GM18873 (cell line): ENCODE data around the gene TM4SF5.

Experiments used
- ATAC-seq: cut with Tn5 transposase; IDR thresholded peaks from one replicate; pipeline ENCODE4 v1.9.1; 2021; ENCODE audit warnings: mild to moderate bottlenecking, moderate library complexity, moderate number of reproducible peaks; ENCODE audit not compliant: unreplicated experiment, low FRiP score

The TM4SF5 gene, protein sequence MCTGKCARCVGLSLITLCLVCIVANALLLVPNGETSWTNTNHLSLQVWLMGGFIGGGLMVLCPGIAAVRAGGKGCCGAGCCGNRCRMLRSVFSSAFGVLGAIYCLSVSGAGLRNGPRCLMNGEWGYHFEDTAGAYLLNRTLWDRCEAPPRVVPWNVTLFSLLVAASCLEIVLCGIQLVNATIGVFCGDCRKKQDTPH

DNA sequence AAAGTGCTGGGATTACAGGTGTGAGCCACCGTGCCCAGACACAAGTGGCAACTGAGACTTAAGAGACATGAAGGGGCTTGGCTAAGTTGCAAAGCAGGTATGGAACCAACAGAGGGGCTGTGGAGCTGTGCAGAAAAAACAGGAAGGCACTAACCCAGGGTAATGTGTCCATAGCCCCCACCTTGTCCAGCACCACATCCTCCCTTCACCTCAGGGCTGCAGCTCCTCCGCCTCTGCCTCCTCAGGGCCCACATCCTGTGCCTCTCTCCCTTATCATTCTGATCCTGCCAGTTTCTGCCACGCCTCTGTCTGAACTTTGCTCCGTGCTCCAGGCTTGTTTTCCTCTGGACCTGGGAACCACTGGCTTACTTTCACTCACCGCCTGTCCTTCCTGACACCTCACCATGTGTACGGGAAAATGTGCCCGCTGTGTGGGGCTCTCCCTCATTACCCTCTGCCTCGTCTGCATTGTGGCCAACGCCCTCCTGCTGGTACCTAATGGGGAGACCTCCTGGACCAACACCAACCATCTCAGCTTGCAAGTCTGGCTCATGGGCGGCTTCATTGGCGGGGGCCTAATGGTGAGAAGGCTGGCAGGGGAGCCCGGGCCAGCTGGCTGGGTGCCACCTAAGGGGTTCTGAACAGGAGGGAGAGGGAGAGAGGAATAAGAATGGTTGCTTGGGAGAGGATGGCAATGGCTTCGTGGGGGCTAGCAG is at the start of gene TM4SF5:
TM4SF5 (plus strand) TSS at position 368 of the 716 bp plus-strand sequence; CDS start at position 405, 37 bp downstream.
- ATAC-seq: no peak

DNA sequence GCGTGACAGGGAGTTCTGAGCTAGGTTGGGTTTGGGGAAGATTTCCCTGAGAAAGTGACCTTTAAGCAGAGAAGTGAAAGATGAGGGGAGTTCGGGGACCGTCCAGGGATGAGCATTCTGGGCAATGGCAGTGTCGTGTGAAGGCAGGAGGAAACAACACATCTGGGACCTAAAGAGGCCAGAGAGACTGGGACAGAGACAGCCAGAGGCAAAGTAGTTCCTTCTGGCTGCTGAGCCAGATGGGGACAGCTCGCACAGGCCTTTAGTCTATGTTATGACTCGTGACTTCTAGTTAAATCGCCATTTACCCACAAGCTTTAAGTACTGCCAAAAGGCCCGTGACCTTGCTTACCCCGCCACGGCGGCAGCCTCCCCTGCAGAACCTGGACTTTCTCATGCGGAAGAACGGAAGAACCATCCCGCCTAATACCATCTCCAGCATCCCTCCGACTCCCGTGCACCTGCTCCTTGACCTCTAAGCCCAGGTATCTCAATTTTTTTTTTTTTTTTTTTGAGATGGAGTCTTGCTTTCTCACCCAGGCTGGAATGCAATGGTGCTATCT is 48.9 kb upstream of the TM4SF5 start:
- ATAC-seq: no peak

DNA sequence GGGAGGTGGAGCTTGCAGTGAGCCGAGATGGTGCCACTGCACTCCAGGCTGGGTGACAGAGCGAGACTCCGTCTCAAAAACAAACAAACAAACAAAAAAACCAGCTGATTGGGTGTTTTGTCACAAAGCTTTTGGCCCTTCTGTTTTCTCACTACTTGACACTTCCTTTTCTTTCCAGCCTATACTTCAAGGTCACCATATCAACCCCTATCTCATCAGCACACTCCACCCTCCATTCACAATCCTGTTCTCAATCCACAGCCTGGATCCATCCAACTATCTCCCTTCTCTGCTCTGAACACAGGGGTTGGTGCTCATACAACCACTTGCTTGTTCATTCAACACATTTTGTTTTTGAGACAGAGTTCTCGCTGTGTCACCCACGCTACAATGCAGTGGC is 47.0 kb upstream of the TM4SF5 start:
- no peak for ATAC-seq

DNA sequence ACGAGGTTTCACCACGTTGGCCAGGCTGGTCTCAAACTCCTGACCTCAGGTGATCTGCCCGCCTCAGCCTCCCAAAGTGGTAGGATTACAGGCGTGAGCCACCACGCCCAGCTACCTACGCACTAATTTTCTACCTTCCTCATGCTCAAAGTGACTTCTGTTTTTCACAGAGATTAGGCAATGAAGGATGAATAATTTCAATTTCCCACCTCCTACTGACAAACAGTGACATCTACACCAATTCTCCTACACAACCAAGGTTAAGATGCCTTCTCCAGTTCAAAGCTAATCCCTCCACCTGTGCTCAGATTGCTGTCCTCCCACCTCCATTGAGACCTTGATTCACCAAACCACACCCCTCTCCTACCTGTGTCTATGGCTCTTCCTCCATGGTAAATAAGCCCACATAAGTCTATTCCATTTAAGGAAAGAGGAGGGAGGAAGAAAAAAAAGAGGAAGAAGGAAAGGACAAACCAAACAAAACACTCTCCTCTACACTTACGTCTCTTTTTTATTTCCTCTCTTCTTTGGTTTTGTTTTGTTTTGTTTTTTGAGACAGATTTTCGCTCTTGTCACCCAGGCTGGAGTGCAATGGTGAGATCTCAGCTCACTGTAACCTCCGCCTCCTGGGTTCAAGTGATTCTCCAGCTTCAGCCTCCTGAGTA is 45.9 kb upstream of the TM4SF5 start:
- no peak for ATAC-seq

DNA sequence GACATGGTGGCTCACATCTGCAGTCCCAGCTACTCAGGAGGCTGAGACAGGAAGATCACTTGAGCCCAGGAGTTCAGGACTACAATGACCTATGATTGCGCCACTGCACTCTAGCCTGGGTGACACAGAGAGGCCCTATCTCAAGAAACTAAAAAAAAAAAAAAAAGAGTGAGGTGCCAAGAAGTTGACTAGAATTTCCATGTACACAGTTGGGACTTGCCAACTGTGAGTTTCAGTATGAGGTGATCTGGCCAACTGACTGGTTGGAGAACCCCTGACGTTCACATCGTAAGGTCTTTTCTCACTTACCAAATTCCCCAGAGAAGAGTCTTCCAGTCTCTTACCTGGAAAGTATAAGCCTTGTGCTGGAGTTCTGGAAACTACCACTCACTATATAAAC is 43.6 kb upstream of the TM4SF5 start:
- no peak for ATAC-seq

DNA sequence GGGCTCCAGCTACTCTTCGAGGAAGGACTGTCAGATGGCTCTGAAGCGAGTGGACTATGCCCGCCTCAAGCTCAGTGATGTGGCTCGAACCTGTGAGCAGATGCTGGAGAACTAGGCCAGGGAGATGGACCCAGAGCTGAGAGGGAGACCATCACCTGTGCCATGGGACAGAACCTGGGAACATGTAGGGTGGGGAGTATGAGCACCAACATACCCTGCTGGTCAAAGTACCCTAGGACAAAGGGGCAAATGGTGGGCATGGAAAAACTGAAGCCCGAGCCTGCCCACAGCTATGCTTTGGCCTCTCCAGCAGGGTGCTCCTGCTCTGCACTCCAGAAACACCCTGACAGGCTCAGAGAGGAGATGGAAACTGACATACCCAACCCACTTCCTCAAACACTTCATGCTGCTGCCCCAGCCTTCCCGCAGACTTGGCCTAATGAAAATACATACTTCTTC is 38.6 kb upstream of the TM4SF5 start:
- ATAC-seq: no peak

DNA sequence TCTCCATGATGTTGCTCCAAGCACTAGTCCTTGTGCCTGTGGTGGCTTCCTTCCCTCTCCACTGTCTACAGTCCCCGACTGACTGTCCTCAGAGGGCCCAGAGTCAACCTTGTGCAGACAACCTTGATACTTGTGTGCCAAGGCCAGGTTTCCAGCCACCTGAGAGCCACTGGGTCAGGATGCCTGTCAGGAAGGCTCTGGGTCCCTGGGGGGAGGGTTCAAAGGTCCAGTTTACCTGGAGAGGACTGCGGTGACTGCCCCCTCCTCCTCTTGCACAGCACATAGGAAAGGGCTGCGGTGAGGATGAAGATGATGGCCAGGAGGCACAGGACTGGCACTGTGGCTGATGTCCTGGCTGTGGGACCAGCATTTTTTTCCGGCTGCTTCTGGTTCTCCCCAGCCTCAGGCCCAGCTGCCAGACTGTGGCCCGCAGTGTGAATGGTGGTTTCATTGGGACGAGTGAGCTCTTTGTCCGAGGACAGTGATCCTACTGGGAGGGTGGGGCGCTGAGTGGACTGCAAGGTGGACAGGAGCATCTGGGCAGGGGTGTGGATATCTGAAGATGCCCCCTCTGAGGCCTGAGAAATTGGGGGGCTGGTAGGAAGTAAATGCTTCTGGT is 36.7 kb upstream of the TM4SF5 start:
- no peak for ATAC-seq

DNA sequence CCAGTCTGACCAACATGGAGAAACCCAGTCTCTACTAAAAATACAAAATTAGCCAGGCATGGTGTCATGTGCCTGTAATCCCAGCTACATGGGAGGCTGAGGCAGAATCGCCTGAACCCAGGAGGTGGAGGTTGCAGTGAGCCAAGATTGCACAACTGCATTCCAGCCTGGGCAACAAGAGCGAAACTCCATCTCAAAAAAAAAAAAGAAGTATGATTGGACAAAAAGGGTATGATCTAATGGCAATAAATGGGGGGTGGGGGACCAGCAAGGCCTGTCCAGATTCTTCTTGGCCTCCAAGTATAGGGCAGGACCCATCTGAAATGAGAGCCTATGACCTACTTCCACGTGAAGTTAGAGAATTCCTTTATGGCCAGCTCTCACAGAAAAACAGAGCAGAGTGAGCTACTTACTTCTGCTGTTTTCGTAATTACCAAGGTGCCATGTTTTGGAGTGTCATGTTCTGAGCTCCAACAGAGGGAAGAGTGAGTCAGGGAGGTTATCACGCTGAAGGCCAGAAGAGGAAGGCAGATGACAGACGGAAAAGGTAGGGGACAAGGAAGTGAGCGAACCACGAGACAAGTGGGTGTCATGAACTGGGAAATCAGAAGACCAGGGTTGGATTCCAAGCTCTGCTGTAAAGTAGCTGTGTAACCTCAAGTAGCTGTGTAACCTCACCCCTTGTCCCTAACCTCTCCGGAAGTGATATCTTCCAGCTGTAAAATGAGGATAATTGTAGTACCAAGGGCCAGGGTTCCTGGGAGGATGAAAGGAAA is 35.6 kb upstream of the TM4SF5 start:
- no peak for ATAC-seq

DNA sequence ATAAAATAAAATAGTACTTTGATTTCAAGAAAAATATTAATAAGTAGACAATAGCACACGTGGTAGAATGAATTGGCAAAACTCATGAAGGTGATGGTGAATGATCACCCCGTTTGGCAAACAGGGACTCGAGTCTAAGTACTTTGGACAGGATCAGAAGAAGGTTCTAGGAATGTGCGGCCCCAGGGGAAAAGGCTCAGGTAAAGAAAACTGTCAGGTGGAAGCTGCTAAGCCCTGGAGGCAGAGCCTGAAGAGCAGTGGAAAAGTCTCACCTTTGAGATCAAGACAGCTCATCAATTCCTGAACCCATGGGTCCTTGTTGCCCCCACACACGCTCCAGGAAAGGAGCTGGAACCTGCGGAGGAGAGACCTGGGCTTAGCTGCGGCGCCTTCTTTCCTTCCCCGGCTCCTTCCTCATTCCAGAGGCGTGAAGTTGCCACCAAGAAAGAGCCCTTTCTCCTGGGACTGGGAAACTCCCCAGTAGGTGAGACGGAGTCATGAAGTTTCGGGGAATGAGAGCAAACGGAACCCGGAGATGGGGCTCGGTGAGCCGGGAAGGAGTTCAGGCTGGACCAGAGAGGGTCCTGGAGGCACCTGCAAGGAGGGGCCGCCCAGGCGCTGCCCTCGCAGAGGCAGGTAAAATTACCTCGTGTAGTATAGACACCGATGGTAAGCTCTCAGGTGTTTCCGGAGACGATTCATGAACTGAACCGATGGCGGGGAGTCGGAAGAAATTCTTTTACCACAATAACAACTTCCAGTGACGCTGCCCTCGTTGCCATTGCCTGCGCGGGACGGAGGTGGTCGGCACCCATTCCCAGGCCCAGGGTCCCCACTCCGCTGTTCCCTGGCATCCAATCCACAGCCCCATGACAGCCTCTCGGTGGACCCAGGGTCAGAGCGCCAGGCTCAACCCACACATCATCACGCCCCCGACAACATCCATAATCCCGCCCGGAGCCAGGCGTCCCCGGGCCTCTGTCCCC is 33.3 kb upstream of the TM4SF5 start:
- ATAC-seq: no peak

DNA sequence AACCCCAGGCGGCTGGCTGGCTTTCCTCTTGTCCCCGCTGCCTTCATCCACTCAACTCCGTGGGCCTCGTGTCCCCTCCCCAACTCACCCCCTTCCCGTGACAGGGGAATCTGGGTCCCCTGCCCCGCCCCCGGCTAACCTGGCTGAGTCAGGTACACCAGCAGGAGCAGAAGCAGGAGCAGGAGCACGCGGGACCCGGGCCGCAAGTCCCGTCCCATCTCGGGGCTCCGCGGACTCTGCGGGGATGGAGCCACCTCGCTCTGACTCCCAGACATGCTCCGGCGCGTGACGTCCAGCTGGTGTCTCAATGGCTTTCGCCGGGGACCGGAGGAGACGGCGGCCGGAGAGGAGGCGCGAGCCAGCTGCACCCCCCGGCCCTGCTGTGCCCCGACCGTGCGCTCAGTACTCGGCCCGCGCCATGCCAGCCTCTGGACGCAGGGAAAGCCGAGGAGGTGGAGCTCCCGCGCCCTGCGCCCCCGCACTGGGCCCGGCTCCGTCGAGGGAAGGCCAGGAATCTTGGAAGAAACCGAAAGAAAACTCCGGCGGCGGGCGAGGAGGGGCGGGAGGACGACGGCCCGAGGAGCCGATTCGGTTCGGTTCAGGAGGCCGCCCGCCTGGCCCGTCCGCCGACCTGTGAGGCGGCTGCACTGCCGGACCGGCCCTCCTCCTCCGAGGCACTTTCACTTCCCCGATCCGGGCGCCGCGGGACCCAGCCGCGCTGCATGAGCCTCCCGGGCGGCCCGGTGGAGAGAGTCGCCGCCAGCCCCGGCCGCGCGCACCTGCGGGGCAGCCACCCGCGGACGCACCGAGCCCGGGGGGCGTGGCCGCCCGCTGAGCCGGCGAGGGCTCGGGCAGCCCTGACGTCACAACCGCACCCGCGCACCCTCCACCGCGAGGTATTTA is 32.3 kb upstream of the TM4SF5 start, which contains the start of the genes CXCL16 and ZMYND15:
CXCL16 (minus strand) TSS at position 807 of the 903 bp plus-strand sequence; CDS start at position 218, 589 bp downstream.
ZMYND15 (plus strand) TSS at position 712 of the 903 bp plus-strand sequence. CDS start 716 bp downstream, outside the sequence.
- ATAC-seq: no peak

DNA sequence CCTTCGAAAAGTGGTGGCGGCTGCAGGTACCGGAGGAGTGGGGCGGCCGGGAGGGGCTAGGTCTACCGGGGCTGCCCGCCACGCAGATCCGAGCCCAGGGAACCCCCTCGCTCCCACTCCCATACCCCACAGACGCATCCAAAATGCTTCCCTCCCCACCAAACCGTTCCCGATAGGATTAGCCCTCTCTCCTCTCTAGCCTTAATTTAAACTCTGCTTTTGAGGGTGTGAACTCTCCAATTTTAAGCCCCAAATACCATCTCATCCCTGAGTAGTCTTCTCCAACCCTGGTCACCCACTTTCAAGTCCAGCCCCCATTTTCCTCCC is 31.7 kb upstream of the TM4SF5 start:
- ATAC-seq: no peak

DNA sequence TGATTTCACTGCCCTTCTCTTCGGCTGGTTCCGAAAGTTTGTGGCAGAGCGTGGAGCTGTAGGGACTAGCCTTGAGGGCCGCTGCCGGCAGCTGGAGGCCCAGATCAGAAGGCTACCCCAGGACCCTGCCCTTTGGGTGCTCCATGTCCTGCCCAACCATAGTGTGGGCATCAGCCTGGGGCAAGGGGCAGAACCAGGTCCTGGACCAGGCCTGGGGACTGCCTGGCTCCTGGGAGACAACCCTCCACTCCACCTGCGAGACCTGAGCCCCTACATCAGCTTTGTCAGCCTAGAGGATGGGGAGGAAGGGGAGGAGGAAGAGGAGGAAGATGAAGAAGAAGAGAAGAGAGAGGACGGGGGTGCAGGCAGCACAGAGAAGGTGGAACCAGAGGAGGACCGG is 31.1 kb upstream of the TM4SF5 start:
- no peak for ATAC-seq

DNA sequence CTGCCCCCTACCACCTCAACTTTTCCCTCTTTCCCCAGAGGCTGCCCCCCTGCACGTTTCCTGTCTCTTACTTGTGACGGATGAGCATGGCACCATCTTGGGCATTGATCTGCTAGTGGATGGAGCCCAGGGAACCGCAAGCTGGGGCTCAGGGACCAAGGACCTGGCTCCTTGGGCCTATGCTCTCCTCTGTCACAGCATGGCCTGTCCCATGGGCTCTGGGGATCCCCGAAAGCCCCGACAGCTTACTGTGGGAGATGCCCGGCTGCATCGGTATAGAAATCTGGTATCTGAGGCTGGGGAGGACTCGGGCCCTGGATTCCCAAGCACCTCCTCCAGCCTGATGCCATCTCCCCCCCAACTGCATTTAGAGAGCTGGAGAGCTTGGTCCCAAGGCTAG is 30.1 kb upstream of the TM4SF5 start:
- no peak for ATAC-seq

DNA sequence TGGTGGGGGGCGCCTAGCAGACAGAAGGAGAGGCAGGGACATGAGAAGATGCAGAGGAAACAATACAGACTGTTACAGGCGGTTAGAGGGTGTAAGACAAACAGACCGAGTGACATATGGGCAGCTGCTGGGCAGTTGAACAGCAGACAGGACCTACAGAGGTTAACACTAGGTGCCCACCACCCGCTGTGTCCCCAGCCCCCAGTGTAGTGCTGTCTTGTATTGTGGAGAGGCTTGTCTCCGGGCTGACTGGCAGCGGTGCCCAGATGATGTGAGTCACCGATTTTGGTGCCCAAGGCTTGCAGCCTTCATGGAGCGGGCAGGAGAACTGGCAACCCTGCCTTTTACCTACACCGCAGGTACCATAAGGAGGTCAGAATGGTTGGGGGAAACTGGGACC is 29.6 kb upstream of the TM4SF5 start:
- ATAC-seq: no peak

DNA sequence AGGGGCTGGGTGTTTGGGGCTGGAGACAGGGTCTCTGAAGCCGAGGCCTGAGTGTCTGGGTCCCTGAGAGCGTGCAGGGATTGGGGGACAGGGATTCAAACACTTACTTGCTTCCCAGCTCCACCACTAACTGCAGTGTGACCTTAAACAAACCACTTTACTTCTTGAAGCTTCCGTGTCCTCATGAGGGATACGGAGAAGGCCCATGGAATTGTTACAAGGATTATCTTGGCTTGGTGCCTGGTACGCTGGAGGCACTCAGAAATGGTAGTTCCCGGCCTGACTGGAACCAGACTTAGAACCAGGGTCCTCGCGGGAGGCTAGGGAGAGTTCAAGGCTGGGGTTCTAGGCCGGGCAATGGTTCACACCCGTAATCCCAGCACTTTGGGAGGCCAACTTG is 29.1 kb upstream of the TM4SF5 start:
- no peak for ATAC-seq

DNA sequence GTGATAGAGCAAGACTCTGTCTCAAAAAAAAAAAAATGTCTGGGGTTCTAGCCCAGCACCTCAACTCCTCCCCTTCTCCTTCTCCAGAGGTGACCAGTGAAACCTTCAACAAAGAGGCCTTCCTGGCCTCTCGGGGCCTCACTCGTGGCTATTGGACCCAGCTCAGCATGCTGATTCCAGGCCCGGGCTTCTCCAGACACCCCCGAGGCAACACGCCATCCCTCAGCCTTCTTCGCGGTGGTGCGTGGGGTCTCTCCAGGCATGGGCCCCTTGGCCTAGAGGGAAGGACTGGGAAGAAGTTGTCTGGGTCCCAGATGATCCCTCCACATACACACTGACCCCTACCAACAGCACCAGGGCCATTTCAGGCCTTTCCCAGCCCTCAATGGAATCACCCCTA is 28.5 kb upstream of the TM4SF5 start:
- no peak for ATAC-seq

DNA sequence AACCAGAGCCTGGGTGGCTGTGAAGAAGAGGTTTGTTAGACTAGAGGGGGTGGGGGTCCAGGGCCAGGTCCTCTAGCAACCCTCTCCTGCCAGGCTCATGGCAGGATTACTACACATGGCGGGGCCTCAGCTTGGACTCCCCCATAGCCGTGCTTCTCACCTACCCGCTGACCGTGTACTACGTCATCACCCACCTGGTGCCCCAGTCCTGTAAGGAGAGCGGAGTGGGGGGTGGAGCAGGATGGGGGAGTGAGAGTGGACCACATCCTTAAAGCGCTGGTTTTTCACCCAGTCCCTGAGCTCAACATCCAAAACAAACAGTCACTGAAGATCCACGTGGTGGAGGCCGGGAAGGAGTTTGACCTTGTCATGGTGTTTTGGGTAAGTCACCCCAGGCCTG is 27.8 kb upstream of the TM4SF5 start:
- no peak for ATAC-seq
